ENCODE measurements around the gene STK32C.
"Not testable (repeated sequence)": the region's sequence is repeated elsewhere in the genome, so short reads cannot be mapped to it uniquely, and the experiment has no call there.

The STK32C gene

DNA sequence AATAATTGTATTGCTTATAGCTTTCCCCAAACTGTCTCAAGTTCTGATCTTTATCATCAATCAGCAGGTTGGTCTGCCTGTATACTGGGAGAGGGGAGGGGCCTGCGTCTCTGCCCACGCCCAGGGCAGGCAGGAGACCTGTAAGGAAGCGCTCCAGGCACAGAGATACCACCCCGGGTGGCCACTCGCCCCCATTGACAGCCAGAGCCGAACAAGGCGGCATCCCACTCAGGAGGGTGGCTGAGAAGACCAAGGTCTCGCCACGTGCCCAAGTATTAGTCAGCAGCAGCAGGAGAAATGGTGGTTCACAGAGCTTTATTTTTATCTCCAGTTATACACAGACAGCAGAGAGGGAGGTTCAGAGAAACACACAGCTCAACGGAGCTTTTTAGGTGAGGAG is 7.2 kb downstream of the STK32C start:
- Histone ChIP-seq H3K79me2 (ENCODE audit: control insufficient read depth, insufficient read depth, low read length, unreplicated experiment) (no peaks in the 10 kb centered on the region), H3K4me3 (ENCODE audit: low read depth, low read length) (no peak overlapping the region), H3K4me1 (ENCODE audit: control insufficient read depth, insufficient read depth, low read length, unreplicated experiment) (no peaks in the 10 kb centered on the region), H3K36me3 (ENCODE audit: insufficient read depth, low read length) (no peaks in the 10 kb centered on the region), H2AFZ (ENCODE audit: low read length, unreplicated experiment) (no peak overlapping the region), H3K27me3 (ENCODE audit: insufficient read depth, low read length) (no peaks in the 10 kb centered on the region), H3K27ac (ENCODE audit: low read depth, low read length) (no peak overlapping the region)

DNA sequence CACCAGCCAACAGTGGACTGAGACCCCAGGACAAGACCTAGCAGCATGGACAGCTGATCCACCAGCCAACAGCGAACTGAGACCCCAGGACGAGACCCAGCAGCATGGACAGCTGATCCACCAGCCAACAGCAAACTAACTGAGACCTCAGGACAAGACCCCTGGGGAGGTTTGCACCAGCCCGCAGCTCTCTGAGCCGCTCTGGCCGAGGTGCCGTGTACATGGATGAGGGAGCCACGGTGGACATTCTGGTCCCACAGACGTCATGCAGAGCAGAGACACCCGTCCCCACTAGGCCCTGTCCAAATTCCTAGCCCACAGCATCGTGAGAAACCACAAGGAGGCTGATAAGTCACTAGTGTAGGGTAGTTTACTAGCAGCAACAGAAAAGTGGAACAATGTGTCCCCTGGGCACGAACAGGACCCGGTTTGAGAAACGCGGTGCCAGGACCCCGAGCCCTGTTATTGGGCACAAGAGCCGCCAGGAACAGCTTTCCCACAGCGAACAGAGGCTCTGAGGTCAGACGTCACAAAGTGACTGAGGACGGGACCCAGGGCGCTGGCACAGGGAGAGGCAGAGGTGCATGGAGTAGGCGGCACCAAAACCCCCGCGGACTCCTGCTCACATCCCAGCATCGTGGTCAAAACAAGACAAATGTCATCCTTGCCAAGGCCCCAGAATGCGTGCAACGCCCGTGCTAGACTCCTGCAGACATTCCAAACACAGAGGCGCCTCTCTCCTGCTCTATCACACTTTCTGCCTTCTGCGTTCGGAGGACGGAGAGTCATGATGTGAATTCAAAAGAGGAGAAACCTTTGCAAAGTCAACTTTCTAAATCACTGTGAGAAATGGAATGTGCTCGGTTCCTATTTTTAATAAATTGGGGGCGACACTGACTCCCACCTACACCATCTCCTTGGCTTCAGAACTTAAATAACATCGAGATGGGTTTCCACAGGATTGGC is 8.1 kb downstream of the STK32C start:
- H3K4me1 ChIP-seq (ENCODE audit: control insufficient read depth, insufficient read depth, low read length, unreplicated experiment), result no peaks in the 10 kb centered on the region
- H3K36me3 ChIP-seq (ENCODE audit: insufficient read depth, low read length), result no peaks in the 10 kb centered on the region
- H3K27me3 ChIP-seq (ENCODE audit: insufficient read depth, low read length), result no peaks in the 10 kb centered on the region
- H2AFZ ChIP-seq (ENCODE audit: low read length, unreplicated experiment), result no peak overlapping the region
- H3K4me3 ChIP-seq (ENCODE audit: low read depth, low read length), result no peak overlapping the region
- no peak overlapping the region for H3K27ac ChIP-seq (ENCODE audit: low read depth, low read length)
- no peaks in the 10 kb centered on the region for H3K79me2 ChIP-seq (ENCODE audit: control insufficient read depth, insufficient read depth, low read length, unreplicated experiment)

DNA sequence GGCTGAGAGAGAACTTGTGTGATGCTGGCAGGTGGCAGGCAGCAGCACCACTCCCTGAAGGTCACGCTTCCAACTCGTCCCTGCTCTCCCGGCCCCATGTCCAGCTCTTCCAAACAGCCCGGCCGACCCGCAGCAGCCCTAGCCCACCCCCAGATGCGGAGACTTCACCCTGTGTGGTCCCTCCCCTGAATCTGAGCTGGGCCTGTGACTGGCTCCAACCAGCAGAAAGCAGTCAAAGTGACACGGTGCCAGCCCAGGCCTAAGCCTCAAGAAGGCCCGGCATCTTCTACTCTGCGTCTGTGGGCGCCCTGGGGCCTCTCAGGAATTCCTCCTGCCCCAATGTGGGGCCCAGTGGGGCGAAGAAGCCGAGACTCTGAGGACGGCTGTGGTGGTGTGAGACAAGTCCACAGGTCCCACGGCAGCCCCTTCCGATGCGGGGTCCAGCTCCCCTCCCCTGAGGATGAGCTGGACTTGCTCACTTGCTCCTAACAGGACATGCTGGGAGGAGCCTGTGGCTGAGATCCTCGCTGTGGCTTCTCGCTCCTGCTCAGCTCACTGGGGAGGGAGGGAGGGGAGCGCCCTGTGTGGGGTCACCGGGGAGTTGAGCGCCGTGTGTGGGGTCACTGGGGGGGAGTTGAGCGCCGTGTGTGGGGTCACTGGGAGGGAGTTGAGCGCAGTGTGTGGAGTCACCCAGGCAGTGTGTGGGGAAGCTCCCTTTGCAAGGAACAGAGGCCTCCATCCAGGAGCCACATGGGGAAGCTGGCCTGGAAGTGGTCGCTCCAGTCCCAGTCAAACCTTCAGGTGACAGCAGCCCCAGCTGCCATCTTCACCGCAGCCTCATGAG is 9.5 kb downstream of the STK32C start:
- Histone ChIP-seq H3K27ac (ENCODE audit: low read depth, low read length) (no peak overlapping the region), H2AFZ (ENCODE audit: low read length, unreplicated experiment) (no peak overlapping the region), H3K79me2 (ENCODE audit: control insufficient read depth, insufficient read depth, low read length, unreplicated experiment) (no peaks in the 10 kb centered on the region), H3K36me3 (ENCODE audit: insufficient read depth, low read length) (no peaks in the 10 kb centered on the region), H3K4me1 (ENCODE audit: control insufficient read depth, insufficient read depth, low read length, unreplicated experiment) (no peaks in the 10 kb centered on the region), H3K27me3 (ENCODE audit: insufficient read depth, low read length) (no peaks in the 10 kb centered on the region), H3K4me3 (ENCODE audit: low read depth, low read length) (no peak overlapping the region)

DNA sequence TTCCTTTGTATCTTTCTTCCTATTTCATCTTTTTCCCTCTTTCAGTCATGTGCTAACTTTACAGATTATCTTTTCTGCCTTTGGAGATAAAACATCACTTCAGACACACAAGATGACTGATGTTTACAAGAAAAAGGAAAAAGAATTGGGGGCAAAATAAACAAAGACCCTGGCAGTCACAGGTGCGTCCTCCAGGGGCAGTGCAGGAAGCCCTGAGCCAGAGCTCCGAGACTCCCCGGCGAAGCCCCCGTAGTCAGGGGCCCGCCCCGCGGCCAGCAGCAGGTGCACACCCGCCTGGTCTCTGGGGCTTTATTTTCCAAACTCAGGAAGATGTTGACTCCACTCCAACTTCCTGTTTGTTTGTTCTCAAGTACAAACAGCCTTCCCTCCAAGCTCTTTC is 10.2 kb downstream of the STK32C start:
- Histone ChIP-seq H3K4me3 (ENCODE audit: low read depth, low read length) (no peak overlapping the region), H3K27me3 (ENCODE audit: insufficient read depth, low read length) (no peaks in the 10 kb centered on the region), H3K27ac (ENCODE audit: low read depth, low read length) (no peak overlapping the region), H3K4me1 (ENCODE audit: control insufficient read depth, insufficient read depth, low read length, unreplicated experiment) (no peaks in the 10 kb centered on the region), H3K79me2 (ENCODE audit: control insufficient read depth, insufficient read depth, low read length, unreplicated experiment) (no peaks in the 10 kb centered on the region), H3K36me3 (ENCODE audit: insufficient read depth, low read length) (no peaks in the 10 kb centered on the region), H2AFZ (ENCODE audit: low read length, unreplicated experiment) (no peak overlapping the region)

DNA sequence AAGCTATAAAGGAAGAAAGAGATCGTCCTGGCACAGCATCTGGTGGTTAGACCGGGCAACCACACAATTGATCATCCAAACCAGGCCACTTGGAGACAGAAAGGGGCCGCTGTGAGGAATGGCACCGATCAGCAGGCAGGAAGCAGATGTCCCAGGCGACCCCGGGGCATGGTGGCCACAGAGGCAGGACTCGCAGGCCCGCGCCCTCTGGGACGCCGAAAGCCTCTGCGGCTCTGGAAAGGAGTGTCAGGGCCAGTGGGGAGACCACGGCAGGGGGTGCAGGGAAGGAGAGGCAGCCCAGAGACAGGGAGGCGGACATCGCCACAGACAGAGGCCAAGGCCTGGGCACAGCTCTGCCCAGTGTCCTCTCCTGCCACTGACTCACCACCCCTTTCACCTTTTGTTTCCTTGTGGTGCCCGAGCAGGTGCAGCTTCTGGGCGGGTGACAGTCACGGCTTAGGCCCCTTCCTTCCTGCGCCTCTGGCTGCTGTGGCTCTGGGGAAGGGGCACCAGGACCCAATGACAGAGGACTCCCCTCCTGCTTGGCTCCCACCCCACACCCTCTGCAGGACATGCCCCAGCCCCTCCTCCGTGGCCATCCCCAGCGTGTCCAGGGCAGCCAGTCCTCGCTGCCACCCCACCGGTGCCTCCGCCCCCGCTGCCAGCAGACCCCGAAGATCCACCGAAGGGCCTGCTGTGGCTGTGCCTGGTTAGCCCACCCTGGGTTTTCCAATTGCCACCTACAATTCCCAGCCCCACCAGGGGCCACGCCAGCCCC is 10.9 kb downstream of the STK32C start:
- Histone ChIP-seq H3K4me1 (ENCODE audit: control insufficient read depth, insufficient read depth, low read length, unreplicated experiment) (no peaks in the 10 kb centered on the region), H2AFZ (ENCODE audit: low read length, unreplicated experiment) (no peak overlapping the region), H3K27ac (ENCODE audit: low read depth, low read length) (no peak overlapping the region), H3K79me2 (ENCODE audit: control insufficient read depth, insufficient read depth, low read length, unreplicated experiment) (no peaks in the 10 kb centered on the region), H3K27me3 (ENCODE audit: insufficient read depth, low read length) (no peaks in the 10 kb centered on the region), H3K4me3 (ENCODE audit: low read depth, low read length) (no peak overlapping the region), H3K36me3 (ENCODE audit: insufficient read depth, low read length) (no peaks in the 10 kb centered on the region)

DNA sequence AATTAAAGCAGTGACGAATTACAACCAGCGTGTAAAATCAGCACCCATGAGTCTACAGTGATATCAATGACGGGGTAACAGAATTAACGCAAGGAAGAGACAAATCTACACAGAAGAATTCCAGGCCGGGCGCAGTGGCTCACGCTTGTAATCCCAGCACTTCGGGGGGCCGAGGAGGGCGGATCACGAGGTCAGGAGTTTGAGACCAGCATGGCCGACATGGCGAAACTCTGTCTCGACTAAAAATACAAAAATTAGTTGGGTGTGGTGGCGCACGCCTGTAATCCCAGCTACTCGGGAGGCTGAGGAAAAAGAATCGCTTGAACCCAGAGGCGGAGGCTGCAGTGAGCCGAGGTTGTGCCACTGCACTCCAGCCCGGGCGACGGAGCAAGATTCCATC is 12.3 kb downstream of the STK32C start:
- not testable (repeated sequence) for H3K4me1 ChIP-seq (ENCODE audit: control insufficient read depth, insufficient read depth, low read length, unreplicated experiment); H3K36me3 ChIP-seq (ENCODE audit: insufficient read depth, low read length); H3K79me2 ChIP-seq (ENCODE audit: control insufficient read depth, insufficient read depth, low read length, unreplicated experiment); H3K27ac ChIP-seq (ENCODE audit: low read depth, low read length); H2AFZ ChIP-seq (ENCODE audit: low read length, unreplicated experiment); H3K4me3 ChIP-seq (ENCODE audit: low read depth, low read length); H3K27me3 ChIP-seq (ENCODE audit: insufficient read depth, low read length)

DNA sequence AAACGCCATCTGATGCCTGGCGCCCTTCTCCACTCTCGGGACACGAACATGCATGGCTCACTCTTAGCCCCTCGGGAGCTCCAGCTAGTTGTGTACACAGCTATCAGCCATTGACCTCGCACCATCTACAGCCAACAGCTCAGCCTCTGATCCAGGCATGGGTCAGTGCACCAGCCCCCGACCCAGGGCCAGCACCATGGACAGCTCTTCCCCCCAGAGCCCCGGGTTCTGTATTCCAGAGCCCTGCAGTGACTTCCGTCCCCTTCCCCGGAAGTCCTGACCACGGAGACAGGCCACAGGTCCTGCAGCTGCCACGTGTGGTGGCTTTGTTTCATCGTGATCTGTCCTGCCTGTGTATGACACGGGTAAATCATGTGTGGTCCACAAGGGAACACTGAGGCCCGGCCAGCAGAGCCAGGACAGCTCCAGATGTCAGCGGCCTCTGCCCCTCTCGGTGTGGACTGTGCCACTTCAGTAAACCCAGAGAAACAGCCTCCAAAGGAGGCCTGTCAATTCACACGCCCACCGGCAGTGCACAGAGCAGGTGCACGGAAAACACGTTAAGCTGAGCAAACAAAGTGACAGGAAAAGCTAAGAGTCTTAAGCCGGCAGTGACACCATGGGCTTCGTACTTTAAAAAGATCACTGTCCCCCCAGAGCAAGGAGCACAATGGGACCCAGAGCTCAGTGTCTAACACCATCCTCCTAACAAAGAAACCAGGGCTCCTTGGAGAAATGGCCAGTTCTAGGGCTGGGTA is 13.0 kb downstream of the STK32C start:
- no peak overlapping the region for H3K27ac ChIP-seq (ENCODE audit: low read depth, low read length)
- H3K4me3 ChIP-seq (ENCODE audit: low read depth, low read length), result no peak overlapping the region

DNA sequence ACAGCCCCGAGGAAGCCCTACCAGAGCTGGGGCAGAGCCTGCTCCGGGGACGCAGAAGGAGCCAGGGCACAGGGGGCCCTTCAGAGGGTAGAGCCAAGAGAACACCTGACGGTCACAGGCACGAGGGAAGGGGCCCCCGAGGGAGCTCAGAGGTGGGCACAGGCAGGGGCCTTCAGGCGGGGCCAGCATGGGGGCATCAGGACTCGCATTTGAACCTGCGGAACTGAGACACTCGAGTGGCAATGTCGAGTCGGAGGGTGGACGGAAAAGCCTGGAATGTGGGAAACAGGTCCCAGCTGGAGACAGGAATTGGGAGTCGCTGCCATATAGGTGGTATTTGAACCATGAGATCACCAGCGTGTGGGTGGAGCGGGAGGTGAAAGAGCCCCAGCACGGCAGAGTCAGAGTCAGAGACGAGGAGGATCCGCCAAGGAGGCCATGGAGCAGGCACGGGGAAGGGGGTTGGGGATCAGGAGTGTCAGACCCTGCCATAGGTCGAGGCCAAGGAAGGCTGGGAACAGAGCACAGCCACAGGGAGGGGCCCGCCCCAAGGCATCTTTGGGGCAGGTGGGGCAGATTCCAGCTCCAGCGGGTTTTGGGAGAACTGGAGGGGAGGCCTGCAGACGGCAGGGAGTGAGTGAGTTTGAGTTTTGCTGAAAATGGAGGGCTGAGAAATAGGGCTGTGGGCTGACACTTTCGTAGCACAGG is 13.8 kb downstream of the STK32C start:
- Histone ChIP-seq H3K27me3 (ENCODE audit: insufficient read depth, low read length) (0 out of 2 replicates have a peak, but pooled peaks cover under 1% of the 10 kb centered on the region), H3K4me3 (ENCODE audit: low read depth, low read length) (no peak overlapping the region), H3K4me1 (ENCODE audit: control insufficient read depth, insufficient read depth, low read length, unreplicated experiment) (no peaks in the 10 kb centered on the region), H3K36me3 (ENCODE audit: insufficient read depth, low read length) (no peaks in the 10 kb centered on the region), H3K27ac (ENCODE audit: low read depth, low read length) (no peak overlapping the region), H2AFZ (ENCODE audit: low read length, unreplicated experiment) (no peak overlapping the region), H3K79me2 (ENCODE audit: control insufficient read depth, insufficient read depth, low read length, unreplicated experiment) (no peaks in the 10 kb centered on the region)

More for the DNA sequence above, 13.0 kb downstream of the STK32C start:
- Histone ChIP-seq H3K4me1 (ENCODE audit: control insufficient read depth, insufficient read depth, low read length, unreplicated experiment) (no peaks in the 10 kb centered on the region), H3K27me3 (ENCODE audit: insufficient read depth, low read length) (no peaks in the 10 kb centered on the region), H3K79me2 (ENCODE audit: control insufficient read depth, insufficient read depth, low read length, unreplicated experiment) (no peaks in the 10 kb centered on the region), H3K36me3 (ENCODE audit: insufficient read depth, low read length) (no peaks in the 10 kb centered on the region), H2AFZ (ENCODE audit: low read length, unreplicated experiment) (no peak overlapping the region)

DNA sequence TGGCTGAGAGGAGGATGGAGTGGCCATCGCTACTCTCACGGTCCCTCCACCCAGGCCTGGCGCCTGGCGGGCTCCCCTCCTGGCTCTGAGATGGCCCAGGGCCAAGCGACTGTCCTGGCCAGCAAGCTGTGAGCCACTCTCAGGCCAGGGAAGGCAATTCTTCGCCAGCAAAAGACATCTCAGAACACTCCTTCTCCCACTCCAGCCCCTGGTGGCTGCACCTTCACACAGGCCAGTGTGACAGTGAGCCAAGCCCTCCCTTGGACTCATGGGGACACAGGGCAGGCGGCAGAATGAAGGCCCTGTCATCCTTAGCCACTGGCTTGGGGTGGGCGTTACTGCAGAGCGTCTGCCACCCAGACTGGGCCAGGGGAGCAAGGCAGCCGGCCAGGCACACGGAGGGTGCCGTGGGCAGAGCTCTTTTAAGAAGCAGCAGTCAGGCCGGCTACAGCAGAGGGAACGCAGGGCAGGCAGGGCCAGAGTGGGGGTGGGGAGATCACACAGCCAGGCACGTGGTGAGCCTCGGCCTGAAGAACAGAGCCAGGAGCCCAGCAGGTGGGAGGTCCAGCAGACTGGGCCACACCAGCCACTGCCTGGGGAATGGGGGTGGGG is 14.4 kb downstream of the STK32C start:
- Histone ChIP-seq H3K79me2 (ENCODE audit: control insufficient read depth, insufficient read depth, low read length, unreplicated experiment) (no peaks in the 10 kb centered on the region), H3K4me1 (ENCODE audit: control insufficient read depth, insufficient read depth, low read length, unreplicated experiment) (no peaks in the 10 kb centered on the region), H3K4me3 (ENCODE audit: low read depth, low read length) (no peak overlapping the region), H3K27ac (ENCODE audit: low read depth, low read length) (no peak overlapping the region), H3K36me3 (ENCODE audit: insufficient read depth, low read length) (no peaks in the 10 kb centered on the region), H3K27me3 (ENCODE audit: insufficient read depth, low read length) (peaks cover 7% of the 10 kb centered on the region), H2AFZ (ENCODE audit: low read length, unreplicated experiment) (no peak overlapping the region)

All from ACC112 (cell line).